ENCODE data around the gene CPED1.
"Not testable (repeated sequence)": the region's sequence is repeated elsewhere in the genome, so short reads cannot be mapped to it uniquely, and the experiment has no call there.

CPED1 gene

DNA sequence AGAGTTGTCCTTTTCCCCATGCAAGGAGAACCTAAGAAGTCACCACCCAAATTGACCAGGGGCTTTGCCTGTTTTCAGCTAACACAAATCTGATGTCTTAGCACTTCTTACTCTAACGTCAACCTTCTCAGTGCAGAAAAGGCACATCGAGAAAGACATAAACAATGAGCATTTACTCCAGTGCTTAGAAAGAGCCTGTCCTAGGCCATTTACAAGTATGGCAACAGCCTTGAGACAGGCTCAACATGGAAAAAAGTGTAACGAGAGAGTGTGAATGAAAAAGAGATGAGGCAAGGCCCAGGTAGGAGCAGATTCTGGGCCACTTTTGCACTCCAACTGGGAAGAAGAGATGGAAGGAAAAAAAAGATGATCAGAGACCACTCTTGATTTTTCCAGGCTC lies 54.4 kb downstream of the CPED1 start:
- no peak for DNase-seq

DNA sequence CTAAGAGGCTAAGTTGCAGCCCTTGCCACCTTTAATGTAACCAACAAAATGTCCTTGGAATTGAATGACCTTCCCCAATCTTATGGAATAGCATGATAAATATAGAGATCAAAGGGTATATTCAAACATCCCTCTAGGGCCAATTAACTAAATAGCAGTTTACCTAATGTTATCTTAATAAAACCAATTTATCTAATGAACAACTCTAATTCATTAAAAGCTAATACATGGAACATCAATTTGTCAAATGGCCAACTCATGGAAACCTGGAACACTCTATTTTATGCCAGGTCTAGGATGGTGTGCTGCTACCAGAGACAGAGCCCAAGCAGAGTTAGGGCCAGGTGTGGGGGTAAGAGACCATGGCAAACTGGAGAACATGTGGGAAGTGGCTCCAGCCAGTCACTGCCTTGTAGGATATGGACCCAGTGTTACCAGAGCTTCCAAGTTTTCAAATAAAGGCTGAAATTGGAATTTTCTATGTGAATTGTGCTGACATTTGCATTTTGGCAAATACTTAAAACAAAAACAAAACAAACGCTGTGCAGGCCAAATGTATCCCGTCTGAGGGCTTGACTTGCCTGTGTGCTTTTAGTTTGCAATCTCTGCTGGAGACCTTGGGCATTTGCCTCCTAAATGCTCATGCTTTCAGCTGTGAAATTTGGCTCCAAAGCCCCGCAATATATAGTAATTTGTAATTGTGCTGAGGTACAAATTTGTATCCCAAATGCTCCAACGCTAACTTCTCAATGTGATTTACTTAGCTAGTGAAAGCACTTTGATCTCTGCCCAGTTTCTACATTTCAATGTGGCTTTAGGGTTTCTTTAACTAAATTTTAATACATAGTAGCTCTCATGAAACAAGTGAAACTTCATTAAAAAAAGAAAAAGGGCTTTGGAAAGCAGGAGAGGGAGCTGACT lies 55.1 kb downstream of the CPED1 start:
- no peak for DNase-seq

DNA sequence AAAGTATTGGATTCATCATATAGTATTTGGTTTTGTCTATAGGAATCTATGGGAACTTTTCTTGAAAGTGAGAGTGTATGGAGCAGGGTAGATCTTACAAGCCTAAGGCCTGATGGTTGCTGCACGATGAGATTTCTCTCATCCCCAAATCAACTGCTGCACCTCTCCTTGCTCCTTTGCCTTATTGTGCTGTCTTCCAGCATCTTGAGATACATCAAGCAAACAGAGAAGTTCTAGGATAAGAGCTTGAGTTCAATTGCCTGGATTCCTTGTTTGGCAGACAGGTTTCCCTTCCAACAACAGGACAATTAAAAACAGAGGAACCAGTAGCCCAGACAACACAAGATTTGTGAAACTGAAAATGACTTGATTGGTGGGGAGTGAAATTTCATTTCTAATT lies 56.6 kb downstream of the CPED1 start:
- DNase-seq = no peak

DNA sequence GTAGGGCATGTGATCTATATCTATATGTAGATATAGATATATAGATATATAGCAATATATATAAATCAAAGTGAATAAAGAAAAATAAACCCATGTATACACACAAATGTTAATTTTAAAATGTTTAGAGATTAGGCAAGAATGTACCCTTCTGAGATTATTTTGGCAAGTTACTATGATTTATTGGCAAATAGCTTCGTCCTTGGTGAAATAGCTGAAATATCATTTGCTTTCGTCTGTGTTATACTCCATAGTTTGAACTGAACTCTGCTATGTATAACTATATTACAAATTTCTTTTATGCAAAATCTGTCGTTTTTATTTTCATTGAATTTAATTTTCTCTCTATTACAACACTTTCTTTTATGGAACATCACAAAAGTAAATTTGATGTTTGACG lies 57.5 kb downstream of the CPED1 start:
- DNase-seq = no peak

DNA sequence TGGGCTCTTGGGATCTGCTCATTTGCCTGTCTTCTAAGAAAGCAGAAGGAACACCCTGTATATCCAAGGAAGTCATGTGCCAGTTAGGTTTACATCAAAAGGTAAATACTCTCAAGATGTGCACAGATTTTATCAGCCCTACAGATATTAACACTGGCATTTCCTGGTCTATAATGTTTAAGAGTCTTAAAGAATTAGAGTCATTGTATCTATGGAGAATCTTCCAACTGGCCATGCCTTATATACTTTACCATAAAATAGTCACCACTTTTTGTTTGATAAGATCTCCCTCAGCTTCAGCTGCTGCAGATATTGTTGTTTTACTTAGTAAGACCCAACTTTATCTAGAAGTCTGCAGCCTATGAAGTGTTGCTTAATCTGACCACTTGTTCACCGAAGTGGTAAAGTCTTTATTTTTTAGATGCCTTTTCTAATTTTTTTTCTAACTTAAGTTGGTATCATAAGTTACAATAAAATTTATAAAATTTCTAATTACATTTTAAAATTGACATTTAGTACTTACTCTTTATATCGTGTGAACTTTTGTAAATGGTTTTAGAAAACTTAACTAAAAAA lies 58.5 kb downstream of the CPED1 start:
- no peak for DNase-seq

DNA sequence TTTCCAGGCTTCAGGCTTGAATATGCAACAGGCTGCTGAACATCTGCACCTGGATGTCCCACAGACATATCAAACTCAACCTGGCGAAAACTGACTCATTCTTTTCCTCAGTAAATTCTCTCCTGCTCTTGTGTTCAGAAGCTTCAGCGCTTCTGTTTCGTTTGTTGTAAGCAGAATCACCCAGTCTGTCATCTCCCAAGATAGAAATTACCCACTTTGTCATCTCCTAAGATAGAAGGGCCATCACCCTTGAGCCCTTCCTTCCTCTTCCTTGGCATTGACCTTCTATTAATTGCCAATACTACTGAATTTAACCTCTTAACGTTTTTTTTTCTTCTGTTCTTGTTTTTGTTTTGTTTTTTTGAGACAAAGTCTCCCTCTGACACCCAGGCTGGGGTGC lies 59.7 kb downstream of the CPED1 start:
- no peak for DNase-seq

DNA sequence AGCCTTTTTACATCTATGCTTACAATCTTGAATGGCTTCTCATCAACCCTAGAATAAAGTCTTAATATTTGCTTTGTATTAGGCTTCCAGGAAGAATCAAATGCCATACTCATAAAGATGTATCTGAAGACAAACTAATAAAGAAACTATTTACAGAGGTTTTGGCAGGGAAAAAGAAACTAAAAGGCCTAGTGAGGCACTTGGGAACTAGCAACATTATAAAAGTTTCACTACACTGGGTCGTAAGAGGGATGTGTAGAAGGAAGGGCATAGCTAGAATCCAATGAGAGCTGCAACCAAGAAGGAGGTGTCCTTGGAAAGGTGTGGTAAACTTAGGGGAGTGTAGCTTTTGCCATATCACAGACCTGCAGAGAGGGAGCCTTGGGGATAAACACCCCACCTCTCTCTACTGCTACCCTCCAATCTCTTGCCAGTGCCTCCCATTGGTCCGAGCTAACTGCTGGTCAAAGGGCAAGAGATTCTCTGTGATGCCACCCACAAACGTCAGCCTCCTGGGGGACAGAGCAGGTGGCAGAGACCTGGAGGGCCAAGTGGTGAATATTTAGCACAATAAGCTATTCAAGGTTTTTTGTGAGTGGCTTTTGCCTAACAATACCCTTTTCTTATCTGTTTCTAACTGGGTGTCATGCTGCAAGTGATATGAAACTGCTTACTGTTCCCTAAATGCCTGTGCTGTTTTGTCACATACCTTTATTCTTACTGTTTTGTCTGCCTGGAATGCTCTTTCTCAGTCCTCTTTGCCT lies 60.7 kb downstream of the CPED1 start:
- no peak for DNase-seq

DNA sequence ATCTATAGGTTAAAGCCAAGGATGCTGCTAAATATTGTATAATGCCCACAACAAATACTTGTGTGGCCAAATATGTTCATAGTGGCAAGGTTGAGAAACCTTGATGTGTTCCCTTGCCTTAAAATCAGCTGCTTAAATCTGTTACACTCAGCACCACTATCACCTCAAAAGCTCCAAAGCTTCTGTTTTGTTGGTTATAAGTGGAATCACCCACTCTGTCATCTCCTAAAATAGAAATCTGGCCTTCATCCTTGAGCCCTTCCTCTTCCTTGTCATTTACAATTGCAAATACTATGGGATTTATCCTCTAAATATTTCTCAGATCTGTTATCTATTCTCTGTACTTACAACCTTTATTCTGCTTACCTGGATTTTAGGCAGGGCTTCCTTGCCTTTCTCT lies 61.4 kb downstream of the CPED1 start:
- DNase-seq = no peak

DNA sequence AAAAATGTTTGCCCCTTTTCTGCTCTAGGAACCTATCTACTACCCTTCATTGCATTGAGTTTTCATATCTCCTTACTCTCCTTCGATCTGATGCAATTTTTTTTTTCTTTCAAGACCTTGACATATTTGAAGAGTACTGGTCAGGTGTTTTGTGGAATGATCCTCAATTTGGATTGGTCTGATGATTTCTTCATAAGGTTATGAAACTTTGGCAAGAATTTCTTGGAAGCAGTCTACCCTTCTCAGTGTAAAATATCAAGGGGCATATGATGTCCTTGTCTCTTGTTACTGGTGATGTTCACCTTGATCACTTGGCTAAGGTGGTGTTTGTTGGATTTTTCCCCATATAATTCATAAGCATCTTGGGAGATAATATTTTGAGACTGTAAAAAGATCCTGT lies 64.7 kb downstream of the CPED1 start:
- DNase-seq = no peak

DNA sequence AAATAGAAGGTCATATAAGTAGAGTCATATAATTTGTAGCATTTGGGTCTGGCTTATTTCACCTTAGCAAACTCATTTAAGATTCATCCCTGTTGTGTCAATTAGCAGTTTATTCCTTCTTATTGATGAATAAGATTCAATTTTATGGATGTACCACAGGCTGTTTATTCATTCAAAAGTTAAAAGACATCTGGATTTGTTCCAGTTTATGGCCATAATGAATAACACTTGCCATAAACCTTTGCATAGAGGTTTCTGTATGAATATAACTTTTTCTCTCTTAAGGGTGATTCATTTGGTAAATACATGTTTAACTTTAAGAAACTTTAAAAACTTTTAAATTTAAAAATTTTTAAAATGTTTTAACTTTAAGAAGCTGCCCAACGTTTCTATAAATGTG lies 66.4 kb downstream of the CPED1 start:
- DNase-seq = no peak

DNA sequence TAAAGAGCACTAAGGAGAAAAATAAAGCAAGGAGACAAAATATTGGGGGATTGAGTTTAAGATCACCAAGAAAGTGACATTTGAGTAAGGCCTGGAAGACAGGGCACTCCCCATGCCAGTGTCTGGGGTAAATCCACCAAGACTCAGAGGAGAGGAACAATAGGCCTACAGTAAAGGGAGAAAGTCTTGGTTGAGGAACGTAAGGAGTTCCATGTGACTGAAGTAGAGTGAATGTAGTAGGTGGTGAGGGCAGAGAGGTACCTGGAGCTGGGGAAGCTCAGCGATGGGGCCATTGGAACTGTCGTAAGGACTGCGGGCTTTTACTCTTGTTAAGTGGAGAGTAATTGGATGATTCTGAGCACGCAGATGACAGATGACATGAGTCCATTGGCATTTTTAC lies 69.4 kb downstream of the CPED1 start:
- DNase-seq = no peak

DNA sequence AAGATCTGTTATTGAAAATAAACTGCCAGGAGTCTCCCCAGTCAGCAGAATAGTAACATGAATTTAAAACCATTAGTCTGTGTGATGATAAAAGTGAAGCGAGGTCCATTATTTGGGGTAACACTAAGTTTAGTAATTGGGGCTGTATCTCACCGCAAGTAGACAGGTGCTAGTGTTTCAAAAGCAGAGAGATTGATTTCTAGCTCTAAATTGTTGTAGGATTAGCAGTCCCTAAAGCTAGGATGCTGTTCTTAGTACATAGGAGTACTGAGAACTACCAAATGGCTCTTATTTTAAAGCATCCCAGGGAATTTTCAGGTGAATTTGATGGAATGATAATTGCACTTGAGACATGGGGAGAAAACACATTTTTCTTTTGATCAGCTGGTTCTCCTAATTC lies 70.5 kb downstream of the CPED1 start:
- DNase-seq = no peak

DNA sequence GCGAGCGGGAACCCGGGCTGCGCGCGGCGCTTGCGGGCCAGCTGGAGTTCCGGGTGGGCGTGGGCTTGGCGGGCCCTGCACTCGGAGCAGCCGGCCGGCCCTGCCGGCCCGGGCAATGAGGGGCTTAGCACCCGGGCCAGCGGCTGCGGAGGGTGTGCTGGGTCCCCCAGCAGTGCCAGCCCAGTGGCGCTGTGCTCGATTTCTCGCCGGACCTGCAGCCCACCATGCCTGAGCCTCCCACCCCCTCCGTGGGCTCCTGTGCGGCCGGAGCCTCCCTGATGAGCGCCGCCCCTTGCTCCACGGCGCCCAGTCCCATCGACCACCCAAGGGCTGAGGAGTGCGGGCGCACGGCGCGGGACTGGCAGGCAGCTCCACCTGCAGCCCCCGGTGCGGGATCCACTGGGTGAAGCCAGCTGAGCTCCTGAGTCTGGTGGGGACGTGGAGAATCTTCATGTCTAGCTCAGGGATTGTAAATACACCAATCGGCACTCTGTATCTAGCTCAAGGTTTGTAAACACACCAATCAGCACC lies 71.5 kb downstream of the CPED1 start:
- DNase-seq = not testable (repeated sequence)

DNA sequence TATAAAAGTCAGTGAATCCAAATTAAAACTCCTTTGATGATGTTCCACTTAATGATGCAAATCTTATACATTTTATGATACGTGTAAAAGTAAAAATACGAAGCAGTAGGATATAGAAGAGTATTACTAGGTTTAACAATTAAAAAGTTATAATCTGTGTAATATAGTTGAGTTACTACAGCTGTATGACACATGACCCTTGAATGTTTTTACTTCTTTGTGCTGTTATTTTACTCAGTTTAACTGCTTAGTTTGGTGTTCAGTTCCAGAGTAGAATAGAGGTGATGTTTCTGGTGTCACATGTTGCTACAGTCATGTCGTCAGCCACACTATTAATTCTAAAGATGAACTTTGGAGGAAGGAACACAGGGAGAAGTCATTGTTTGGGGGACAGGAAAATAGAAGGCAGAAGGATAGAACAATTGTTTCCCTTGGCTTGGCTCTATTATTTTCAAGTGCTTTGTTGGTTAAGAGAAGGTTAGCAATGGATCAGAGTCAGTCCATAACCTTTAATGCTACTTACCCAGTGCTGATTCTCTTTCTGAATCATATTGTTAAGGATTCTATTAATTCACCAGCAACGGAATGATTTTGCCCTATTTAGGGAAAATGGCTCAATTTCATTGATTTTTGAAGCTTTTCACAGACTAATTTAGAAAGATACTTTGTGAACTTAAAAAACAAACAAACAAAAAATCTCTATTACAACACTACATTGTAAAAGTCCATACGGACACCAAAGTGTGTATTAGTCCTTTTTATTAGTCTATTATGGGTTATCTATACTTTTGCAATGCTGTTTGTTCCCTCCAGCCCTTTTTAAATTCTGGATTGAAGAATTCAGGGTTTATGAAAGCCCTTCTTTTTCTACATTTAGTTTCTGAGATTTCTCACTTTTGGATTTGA lies 73.4 kb downstream of the CPED1 start:
- DNase-seq = no peak

DNA sequence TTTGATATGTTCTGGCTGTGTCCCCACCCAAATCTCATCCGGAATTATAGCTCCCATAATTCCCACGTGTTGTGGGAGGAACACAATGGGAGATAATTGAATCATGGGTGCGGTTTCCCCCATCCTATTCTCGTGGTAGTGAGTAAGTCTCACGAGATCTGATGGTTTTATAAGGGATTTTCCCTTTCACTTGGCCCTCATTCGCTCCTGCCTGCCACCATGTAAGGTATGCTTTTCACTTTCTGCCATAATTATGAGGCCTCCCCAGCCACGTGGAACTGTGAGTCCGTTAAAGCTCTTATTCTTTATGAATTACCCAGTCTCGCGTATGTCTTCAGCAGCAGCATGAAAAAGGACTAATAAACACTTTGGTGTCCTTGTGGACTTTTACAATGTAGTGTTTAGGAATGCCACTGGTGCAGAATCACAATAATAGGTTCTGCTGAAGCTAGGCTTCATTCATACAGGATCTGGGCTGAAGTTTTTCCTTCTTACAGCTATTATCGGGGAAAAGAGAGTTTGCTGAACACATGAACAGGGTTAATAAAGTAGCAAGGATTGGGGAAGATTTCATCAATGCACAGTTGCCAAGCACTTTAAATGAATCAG lies 74.3 kb downstream of the CPED1 start:
- DNase-seq = no peak

DNA sequence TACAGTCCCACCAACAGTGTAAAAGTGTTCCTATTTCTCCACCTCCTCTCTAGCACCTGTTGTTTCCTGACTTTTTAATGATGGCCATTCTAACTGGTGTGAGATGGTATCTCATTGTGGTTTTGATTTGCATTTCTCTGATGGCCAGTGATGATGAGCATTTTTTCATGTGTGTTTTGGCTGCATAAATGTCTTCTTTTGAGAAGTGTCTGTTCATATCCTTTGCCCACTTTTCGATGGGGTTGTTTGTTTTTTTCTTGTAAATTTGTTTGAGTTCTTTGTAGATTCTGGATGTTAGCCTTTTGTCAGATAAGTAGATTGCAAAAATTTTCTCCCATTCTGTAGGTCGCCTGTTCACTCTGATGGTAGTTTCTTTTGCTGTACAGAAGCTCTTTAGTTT lies 79.2 kb downstream of the CPED1 start:
- not testable (repeated sequence) for DNase-seq

DNA sequence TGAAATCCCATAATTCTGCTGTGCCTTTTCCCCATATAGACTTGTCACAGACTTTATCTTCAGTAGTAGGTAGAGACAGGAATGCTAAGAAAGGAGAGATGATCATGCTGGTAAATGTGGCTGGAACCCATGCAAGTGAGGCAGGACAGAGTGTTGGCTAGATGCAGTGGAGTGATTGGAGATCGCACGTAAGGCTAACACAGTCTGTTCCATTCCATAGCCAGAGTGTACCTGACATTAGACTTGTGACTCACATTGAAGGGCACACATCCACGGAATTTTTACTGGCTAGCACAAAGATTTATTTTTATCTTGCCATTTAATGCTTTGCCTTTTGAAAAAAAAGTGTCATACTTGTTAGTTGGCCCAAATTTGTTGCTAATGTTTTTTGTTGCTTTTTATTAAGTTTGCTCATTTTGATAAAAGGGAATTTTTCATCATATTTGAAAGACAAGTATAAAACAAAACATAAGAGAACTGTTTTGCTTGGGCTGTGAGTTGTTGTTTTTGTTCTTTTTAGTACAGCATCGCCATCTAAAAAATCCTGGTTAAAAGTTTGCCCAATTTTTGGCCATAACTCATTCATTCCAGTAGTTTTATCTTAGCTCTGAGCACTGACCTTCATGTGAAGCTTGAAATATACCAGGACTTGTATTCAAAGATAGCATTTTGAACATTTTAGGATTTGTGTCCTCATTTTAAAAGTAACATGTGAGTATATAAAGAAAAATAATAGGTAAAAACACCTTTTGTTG lies 81.0 kb downstream of the CPED1 start:
- no peak for DNase-seq

DNA sequence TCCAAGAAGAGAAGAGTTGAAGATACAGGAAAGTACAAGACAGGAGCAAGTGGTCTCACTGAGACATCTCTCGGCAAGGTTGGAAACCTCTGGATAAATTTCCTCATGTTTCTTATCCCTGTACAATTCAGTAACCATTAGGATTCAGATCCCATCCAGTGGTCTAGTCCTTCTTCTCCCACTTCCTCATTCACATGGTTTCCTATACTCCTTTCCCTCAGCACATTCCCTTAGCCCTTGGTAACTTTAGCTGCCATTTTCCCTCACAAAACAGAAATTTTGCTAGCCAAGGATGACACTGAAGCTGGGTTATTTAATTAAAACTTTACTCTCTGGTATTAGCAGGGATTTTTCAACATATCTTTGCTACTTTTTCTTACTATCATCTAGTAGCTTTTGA lies 82.6 kb downstream of the CPED1 start:
- DNase-seq = no peak

DNA sequence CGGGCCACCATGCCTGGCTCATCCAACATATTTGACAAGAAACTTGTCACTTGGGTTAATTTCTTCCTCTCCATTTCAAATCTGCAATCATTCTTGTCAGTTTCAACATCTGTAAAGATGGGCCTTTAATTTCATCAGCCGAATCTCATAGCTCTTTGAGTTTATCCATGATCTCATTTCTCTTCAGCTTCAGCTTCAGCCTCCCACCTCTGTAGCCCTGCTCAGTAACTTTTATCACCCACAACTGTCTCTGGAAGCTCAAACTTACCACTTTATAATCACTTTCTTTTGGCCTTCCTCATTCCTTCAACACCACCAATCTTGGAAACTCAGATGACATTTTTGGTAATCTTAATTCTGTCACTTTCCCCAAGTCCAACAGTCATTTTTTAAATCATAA lies 83.2 kb downstream of the CPED1 start:
- DNase-seq = no peak

DNA sequence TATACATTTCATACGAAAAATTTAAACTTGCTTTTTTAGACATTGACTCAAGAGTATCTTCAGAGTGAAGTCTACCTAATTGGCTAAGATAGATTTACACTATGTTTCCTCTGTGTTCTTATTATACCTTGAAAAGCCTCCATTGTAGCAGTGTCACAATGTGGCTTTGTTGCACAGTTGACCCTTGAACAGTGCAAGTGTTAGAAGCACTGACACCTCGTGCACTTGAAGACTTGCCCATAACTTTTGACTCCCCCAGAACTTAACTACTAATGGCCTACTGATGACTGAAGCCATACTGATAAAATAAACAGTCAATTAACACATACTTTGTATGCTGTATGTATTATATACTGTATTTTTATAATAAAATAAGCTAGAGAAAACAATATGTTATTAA lies 84.3 kb downstream of the CPED1 start:
- no peak for DNase-seq

DNA sequence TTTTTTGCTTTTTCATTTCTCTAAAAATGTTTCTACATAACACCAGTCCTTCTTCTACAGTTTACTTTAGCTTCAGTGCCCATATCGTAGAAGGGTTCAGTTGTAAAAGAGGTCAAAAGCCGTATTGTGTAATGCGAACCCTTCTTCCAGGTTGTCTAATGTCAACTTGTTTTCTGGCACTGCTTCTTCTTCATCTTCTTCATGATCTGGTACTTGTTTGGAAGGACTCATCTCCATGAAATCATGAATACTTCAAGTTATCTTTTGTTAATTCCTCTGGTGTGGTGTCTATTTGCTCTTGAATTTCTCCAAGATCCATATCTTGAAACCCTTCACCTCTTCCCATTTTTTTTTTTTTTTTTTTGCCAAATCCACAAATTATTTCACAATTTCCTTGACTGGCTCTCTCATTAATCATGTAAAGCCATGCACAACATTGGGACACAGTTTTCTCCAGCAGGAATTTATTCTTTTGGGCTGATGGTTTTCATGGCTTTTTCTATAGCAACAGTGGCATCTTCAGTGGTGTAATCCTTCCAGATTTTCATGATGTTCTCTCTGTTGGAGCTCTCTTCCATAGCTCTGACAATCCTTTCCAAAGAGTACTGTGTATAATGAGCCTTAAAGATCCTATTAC lies 85.1 kb downstream of the CPED1 start:
- DNase-seq = no peak

Measured in fibroblast of skin of right biceps (primary cell).